Skin epidermis (tissue), 12 donors: ENCODE measurements around the gene SLC44A3.
A peak's percentile ranks its signal among the peaks of the same experiment; 100 is the strongest.

Experiments used
- H3K27ac ChIP-seq, 21 experiments: fragments of 200-600 bp; sonication (generic) in 11 of 21; one replicate each; pipeline ENCODE4 v1.5.0; 2020; ENCODE audit warnings: mild to moderate bottlenecking in 3 of 21, inconsistent platforms in 2 of 21, moderate library complexity in 2 of 21
- H3K4me3 ChIP-seq, 7 experiments: fragments of 200-600 bp; sonication (generic) in 2 of 7; one replicate each; pipeline ENCODE4 v1.5.0; 2020; ENCODE audit warnings: inconsistent platforms in 2 of 7, mild to moderate bottlenecking in 2 of 7, moderate library complexity in 1 of 7

SLC44A3 gene

DNA sequence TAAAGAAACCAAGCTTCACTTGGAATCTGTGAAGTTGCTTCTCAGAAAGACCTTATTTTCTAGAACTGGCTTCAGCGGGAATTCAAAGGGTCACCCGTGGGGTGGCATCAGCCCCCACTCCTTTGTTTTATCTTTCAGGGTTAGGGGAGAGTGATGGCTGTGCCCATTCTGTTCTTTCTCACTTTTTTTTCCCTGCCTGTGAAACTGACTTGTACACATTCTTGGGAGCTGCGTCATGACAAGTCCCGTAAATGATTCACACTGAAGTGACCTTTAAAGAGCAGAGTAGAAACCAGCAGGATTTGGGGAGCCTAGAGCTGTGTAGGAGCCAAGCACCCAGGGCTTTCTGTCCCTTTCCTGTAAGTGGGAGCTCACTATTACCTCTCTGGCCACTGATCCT, 43.8 kb downstream of the SLC44A3 start:
- Histone ChIP-seq H3K4me3 (peak overlapping the region in 1 of 7 experiments; percentile 11), H3K27ac (peak overlapping the region in 20 of 21 experiments; percentile 28 to 93 (median 80))

DNA sequence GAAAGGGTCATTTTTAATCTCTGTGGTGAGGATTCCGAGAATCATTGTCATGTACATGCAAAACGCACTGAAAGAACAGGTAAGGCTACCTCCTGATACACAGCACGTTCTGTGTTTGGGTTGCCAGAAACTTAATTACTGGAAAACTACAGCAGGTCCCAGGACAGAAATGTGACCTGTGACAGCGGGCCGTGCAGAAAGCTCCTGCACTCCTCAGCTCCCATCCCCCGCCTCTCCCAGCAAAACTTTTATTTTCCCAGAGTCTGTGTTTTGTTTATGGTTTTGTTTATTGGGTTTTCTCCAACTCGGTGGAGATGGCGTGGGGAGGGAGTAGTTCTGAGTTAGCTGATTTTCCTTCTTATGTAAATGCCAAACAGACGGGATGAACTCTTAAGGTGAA, 44.7 kb downstream of the SLC44A3 start:
- Histone ChIP-seq H3K4me3 (peak overlapping the region in 1 of 7 experiments; percentile 11), H3K27ac (peak overlapping the region in 20 of 21 experiments; percentile 26 to 93 (median 80))

DNA sequence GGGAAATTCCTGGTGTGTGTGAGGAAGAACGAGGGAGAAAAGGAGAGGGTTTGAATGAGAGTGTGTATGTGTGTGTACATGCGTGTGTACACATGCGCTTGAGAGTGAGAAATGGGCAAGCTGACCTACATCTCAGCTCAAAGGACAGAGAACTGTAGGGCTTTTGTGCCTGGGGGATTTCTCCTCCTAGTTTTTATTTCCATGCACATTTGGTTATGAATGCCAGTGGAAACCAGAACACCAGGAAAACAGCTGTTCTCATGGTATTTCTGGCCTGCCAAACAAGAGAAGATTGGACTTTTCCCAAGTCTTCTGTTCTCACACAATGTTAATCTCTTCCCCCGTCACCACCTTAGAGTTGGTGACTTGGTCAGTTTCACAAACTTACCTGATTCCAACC, 45.2 kb downstream of the SLC44A3 start:
- Histone ChIP-seq H3K4me3 (no peak overlapping the region), H3K27ac (peak overlapping the region in 18 of 21 experiments; percentile 25 to 93 (median 80))

DNA sequence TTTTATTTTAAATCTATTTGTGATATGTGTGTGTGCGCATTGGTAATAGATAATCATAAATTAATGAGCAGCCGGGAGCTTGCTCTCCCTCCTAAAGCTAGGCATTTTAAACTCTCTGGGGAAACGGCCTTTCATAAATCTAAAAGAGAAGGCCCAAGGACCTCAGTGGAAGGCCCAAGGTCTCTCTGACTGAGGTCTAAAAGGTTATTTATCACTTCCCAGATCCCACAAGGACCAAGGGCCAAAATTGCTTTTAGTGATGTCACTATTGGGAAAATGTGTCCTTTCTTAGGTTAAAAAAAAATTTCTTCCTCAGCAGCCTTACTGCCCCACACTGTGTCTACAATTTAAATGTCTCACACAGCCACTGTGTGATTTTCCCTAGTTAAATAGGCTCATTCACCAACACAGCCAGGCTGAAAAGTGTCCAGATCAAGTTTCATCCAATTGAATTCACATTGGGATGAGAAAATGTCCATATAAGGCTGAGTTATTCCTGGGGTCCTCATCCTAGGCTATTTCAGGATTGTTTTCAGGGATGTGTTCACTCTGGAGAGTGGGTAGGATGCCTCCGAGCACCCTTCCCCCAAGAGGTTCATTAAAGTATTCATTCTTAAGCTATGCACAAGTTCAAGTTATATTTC, 46.1 kb downstream of the SLC44A3 start:
- Histone ChIP-seq H3K27ac (peak overlapping the region in 14 of 21 experiments; percentile 12 to 93 (median 77)), H3K4me3 (no peak overlapping the region)

DNA sequence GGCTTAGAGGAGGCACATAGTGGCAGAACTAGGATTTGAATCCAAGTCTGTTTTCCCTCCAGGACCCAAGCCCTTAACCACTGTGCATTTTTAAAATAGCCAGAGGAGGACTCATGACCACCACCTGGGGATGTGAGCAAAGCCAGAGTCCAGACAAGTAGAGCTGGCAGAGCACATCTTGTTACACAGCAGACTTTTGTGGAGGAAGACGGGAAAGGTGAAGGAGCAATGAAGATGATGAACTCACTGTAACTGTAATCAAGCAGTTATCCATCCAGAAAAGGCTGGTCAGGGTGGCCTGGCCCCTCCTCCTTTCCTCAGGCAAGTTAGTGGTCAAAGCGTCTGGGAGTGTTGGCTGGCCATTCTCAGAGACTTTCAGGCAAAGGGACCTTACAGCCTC, 50.9 kb downstream of the SLC44A3 start:
- Histone ChIP-seq H3K27ac (no peak overlapping the region), H3K4me3 (no peak overlapping the region)

DNA sequence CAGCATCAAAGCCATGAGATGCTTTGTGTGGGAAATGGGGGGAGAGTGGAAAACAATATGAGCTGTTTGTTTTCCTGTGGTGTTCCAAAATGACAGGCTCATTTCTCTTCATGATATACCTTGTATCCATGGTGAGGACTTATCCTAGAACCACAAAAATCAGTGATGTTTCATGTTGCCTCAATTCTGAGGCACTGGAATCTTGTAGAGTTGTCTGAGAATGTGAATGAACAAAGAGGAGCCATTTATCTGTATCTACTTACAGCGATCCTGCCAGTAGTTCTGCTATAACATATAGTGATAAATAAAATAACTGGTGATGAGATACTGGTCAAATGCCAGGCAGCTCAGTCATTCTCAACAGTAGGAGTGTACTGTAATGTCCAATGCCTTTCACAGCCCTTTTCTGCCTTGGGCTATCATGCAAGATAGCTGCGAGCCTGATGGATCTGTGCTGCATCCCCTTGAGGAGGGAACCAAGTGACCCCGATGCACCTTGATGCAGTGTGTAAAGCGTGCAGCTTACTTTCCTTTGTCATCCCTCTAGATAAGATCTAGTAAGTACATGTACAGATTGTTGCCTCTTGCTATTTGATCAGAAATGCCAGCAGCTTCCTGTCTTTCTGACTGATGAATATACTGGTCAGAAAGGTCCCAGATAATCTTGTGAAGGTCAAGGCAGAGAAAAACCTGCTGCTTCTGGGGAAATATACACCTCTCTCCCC, 52.8 kb downstream of the SLC44A3 start:
- H3K27ac ChIP-seq: peak overlapping the region in 2 of 21 experiments; percentile 18 to 46
- H3K4me3 ChIP-seq: no peak overlapping the region

DNA sequence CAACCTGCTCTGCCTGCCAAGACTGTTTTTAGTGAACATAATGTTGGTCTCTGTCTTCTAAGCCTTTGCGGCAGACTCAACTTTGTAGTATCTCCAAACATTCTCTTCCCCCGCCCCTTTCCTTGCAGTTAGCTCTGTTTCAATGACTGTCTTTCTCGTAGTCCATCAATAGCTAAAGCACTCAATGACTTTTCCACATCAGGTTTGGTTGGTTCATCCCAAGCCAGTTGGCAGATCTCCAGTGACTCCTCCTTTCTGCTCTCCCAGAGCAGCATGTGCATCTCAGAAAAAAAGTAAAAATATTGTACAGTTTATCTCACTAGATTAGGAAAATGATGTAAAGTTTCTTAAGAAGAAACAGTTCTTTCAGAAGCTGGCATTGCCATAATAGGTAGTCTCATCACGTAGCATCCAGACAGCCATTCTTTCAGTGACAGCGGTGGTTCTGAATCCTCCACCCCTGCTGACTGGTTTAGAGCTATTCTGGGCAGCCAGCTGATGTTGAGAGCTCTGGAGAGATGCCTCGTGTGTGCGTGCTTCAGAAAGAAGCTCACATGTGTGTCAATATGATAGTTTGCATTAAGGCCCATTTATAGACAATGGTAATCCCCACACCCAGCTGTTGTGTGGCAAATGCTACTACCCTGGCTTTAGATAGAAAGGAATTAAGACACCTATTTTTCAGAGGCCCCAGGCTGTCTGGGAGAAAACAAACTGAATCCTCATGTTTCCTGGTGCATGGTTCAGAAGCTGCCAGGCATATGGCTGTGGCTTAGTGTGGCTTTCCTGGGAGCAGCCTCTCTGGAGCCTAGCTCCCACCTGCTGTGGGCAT, 53.6 kb downstream of the SLC44A3 start:
- Histone ChIP-seq H3K4me3 (no peak overlapping the region), H3K27ac (peak overlapping the region in 6 of 21 experiments; percentile 2 to 73 (median 42))

DNA sequence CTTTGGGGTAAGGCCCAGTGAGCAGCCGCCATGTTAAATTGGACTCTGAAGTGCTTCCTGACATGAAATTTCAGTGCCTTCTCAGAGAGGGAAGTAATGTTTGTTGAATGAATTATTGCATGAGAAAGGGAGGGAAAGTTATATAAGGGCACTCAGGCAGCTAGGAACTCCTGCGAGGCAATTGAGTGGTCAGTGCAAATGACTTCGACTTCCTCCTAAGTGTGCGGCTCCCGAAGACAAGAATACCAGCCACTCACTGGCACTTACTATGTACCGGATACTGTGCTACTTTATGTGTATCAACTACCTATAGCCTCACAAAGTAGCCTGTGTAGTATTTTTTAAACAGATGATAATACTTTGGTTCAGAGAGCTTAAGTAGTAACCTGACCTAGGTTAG, 54.3 kb downstream of the SLC44A3 start:
- Histone ChIP-seq H3K4me3 (no peak overlapping the region), H3K27ac (peak overlapping the region in 6 of 21 experiments; percentile 2 to 73 (median 42))

DNA sequence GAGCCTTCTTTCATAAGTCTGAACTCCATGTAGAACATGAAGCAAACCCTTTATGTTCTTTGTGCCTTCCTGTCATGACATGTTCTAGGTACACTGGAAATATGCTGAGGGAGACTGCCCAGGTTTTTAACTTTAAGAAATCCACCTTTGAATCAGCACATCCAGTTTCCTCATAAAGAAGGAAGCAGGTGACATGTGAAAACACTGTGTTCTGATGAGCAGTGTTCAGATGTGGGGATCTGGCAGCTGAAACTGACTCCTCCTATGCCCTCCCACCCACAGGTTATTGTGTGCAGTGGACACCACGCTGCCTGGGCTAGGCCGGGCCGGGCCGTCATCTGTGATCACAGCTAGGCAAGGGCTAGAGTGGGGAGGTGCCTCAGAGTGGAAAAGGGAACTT, 55.6 kb downstream of the SLC44A3 start:
- Histone ChIP-seq H3K4me3 (no peak overlapping the region), H3K27ac (peak overlapping the region in 7 of 21 experiments; percentile 1 to 75 (median 39))

DNA sequence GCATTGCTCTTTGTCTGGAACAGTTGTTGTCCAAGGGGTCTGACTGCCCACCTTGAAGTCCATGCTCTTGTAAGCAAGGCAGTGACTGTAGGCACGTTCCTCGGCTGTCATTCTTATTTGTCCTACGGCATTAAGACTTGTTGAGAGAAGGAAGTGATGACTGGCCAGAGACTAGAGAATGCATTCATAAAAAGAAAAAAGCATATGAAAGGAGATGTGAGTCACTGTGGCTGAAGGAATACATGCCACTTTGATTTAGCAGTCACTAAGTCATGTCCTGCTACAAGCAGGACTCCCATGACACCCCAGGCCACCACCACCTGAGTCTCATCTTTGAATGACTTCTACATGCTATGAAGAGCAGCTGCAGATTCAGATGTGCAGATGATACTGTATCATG, 56.2 kb downstream of the SLC44A3 start:
- Histone ChIP-seq H3K27ac (peak overlapping the region in 6 of 21 experiments; percentile 25 to 75 (median 42)), H3K4me3 (no peak overlapping the region)

DNA sequence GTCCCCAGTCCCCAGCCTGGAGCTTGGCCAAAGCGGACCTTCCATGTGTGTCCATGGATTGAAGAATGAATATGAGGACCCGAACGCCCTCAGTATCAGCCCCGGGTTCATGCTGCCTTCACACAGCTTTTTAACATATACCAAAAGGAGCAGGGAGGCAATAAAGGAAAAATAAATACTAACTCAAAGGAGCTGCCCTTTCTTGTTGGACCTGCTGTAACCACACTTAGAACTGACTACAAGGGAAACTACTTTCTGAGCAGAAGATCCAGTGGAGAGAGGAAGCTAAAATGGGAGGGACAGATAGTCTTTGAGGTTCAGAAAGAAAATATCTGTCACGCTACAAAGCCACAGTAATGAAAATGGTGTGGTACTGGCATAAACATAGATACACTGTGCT, 58.2 kb downstream of the SLC44A3 start:
- Histone ChIP-seq H3K4me3 (no peak overlapping the region), H3K27ac (no peak overlapping the region)

DNA sequence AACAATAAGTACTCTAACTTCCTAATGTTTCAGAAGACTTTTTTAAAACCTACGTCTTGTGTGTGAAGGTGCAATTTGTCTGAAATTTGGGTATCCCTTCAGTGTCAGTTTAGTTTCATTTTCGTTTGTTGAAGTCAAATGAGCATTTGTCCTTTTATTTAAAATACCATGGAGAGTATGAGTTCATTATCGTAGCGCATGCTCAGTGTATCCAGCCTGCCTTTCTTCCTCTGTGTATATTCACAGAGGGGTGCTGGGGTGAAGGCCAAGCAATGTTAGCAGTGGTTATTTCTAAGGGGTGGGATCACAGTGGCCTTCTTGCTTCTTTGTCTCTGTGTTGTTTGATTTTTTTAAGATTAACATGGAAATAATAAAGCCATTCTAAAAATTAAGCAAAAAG, 63.5 kb downstream of the SLC44A3 start:
- H3K4me3 ChIP-seq: no peak overlapping the region
- H3K27ac ChIP-seq: peak overlapping the region in 15 of 21 experiments; percentile 17 to 76 (median 54)

DNA sequence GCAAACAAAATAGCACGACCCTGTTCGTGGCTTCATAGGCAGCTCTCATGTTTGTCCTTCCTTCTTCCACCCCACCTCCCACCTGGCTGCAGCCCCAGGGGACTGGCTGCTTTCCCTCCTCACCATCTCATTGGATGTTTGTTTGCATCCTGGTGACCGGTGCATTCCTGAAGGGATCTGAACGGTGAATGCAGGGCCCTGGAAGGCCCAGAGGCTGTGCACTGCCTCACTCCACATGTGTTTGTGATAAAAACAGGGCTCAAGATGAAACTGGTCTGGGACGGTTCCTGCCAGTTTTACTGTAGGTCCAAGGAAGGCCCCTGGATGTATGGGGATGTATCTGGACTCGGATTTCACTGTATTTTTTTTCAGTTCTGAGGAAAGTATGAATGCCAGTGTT, 63.9 kb downstream of the SLC44A3 start:
- peak overlapping the region in 16 of 21 experiments; percentile 17 to 76 (median 53) for H3K27ac ChIP-seq
- no peak overlapping the region for H3K4me3 ChIP-seq

DNA sequence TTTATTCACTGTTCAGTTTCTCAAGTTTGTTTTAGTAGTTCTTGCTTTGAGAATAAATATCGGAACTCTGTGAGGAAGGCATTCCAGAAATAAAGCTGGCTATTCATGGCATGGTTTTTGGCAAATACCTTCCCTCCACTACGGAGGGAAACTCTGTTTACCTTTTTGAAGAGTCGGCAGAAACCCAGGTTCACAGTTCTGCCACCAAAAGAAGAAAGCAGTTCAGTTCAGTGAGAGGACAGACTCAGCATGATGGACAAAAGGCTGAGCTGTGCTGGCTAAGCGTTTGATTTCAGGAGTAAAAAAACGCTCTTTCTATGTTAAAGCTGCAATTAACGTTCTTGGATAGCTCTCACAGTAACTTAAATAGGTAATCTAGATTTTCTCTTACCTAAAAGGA, 64.3 kb downstream of the SLC44A3 start:
- peak overlapping the region in 16 of 21 experiments; percentile 17 to 76 (median 53) for H3K27ac ChIP-seq
- no peak overlapping the region for H3K4me3 ChIP-seq

DNA sequence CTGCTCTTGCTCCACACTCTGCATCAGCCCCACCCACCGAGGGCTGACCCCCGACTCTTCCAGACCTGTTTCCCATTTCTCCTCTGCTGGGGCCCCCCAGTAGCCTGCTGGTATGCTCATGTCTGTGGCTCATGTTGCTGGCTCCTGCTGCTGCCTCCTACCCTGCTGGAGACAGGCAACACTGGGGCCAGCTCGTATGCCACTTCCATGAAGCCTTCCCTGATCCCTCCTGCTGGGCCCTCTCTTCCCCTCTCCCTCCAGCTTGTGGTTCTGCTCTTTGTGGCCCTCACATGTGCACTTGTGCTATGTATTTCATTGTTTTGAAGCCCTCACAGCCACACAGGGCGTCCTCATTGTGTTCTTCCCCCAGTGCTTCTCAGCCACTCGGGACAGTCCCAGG, 66.2 kb downstream of the SLC44A3 start:
- no peak overlapping the region for H3K4me3 ChIP-seq
- H3K27ac ChIP-seq: peak overlapping the region in 1 of 21 experiments; percentile 39

DNA sequence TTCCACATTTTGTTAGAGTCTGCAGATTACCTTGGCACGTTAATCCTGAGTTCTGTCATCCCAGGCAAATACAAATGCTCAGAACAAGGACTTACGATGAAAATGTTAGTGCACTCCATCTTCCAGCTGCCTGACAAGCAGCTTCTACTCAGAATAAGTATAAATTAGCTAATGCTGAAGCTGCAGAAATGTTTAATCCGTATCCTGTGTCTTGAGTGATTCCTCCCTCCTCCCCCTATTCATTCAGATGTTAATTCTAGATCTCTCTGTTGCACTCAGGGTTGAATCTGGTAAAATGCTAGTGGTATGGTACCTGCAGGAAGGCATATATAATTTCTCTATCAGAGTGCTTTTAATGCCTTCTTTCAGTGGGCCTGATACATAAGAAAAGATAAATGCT, 66.9 kb downstream of the SLC44A3 start:
- Histone ChIP-seq H3K27ac (no peak overlapping the region), H3K4me3 (no peak overlapping the region)

DNA sequence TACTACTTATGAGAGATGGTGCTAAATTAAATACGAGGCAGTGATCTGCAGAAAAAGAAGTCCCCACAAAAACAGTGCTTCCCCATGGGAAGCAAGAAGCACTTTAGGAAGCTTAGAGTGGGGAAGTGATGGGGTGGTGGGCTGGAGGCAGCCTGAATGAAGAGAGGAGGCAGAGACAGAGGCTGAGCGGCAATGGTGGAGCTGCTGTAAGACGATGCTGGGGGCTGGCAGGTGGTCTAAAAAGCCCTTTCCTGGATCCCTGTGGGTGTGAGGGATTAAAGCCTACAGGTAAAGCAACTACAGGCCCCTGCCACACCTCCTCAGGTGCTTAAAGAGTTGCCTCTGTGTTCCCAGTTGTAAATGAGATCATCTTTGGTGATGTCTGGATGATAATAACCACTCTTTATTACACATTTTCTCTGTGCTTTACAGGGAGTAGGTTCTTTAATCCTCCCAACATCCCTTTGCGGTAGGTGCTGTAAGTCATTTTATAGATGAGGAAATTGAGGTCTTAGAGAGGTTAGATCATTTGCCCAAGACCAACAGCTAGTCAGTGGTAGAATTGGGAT, 67.5 kb downstream of the SLC44A3 start:
- no peak overlapping the region for H3K27ac ChIP-seq
- no peak overlapping the region for H3K4me3 ChIP-seq

DNA sequence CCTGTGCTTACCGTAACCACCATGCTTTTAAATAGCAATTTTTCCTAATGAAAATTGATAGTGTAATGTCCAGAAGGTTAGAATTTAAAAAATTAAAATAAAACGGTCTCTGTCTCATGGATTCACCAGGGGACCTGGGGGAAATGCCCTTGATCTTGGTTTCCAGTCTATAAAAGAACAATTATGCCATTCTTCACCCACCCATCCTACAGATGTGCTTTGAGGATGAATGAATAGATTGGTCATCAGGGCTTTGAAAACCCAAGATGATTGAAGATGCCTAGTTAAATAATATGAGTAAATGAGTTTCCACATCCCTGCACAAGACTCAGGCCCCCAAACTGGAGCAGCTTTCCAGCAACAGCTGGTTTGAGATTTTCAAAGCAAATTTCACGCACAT, 68.0 kb downstream of the SLC44A3 start:
- Histone ChIP-seq H3K27ac (no peak overlapping the region), H3K4me3 (no peak overlapping the region)

DNA sequence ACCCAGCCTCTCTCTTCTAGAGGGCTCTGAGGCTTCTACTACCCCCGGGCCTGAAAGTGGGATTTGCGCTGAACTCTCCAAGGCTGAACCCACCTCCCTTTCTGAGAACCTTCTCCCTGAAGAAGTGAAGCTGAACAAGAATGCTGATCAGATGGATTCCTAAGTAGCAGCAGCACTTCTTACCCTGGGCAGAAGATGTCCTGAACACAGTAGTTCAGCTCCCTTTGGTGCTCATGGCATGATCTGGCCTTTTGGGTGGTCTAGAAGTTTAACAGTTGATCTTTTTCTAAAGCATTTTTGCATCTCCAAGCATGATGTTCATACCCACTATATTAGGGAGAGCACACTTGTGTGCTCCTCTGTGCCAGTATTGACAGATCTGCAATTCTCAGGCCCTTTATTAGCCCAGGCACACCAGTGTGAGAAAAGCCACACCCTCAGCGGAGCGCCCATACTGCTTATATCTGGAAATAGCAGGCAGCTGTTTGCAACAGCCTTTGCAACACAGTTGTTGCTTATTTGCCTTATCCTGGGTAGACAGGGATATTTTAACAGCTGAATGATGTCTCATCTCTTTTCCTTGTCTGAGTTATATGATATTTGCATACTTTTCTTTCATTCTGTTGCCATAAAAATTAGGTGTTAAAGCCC, 72.6 kb downstream of the SLC44A3 start:
- Histone ChIP-seq H3K27ac (no peak overlapping the region), H3K4me3 (no peak overlapping the region)
